Inflammatory macrophage treated with lipopolysaccharide for 1 hour (primary cell): Measurements from ENCODE around the gene TFR2.
A peak's percentile ranks its signal among the peaks of the same experiment; 100 is the strongest.

ENCODE experiments used
- DNase-seq, 2 donors: peaks; one replicate each; pipeline ENCODE4 v3.0.0-alpha.2; 2020 to 2022

Gene TFR2

GRCh38 chr7:100641463-100641859, at the start of gene TFR2:
TSS of gene TFR2 (minus strand) at chr7:100641552. CDS start at chr7:100641509, 43 bp downstream.
- DNase-seq: no peak

- DNase-seq: no peak
These were observed 48.1 kb upstream of the TFR2 start for GRCh38 chr7:100689230-100690135.

GRCh38 chr7:100688326-100688860, 47.0 kb upstream of the TFR2 start:
- no peak for DNase-seq

GRCh38 chr7:100687751-100688300, 46.5 kb upstream of the TFR2 start:
- no peak for DNase-seq

GRCh38 chr7:100687261-100687660, 45.9 kb upstream of the TFR2 start:
- DNase-seq: no peak

GRCh38 chr7:100686822-100687211, 45.5 kb upstream of the TFR2 start:
- DNase-seq: no peak

- DNase-seq: no peak
These were observed 45.0 kb upstream of the TFR2 start for GRCh38 chr7:100686201-100686821.

- no peak for DNase-seq
These were observed 44.3 kb upstream of the TFR2 start for GRCh38 chr7:100685631-100686145.

- no peak for DNase-seq
These were observed 43.8 kb upstream of the TFR2 start for GRCh38 chr7:100685049-100685605.

- no peak for DNase-seq
These were observed 43.2 kb upstream of the TFR2 start for GRCh38 chr7:100684534-100685042.

GRCh38 chr7:100683659-100684533, 42.5 kb upstream of the TFR2 start:
- DNase-seq: no peak

GRCh38 chr7:100682991-100683658, 41.8 kb upstream of the TFR2 start:
- DNase-seq: no peak

GRCh38 chr7:100682228-100682741, 40.9 kb upstream of the TFR2 start:
- DNase-seq: no peak

GRCh38 chr7:100681491-100682227, 40.3 kb upstream of the TFR2 start:
- DNase-seq: no peak

GRCh38 chr7:100680576-100681271, 39.4 kb upstream of the TFR2 start:
- DNase-seq: no peak

GRCh38 chr7:100679927-100680575, 38.7 kb upstream of the TFR2 start:
- DNase-seq: peak; percentile 37 to 67

- DNase-seq: no peak
These were observed 38.0 kb upstream of the TFR2 start for GRCh38 chr7:100679129-100679926.
